WTC11 (cell line): Measurements from ENCODE around the gene CASQ2. TPM values are rescaled to one million over a fixed set of nuclear protein-coding genes. Genes with fewer than 3 reads are reported as not detected.

Source experiments
- ATAC-seq: fragments of 200-7000 bp; cut with Tn5 transposase; 2 replicates; pipeline ENCODE4 v1.10.0; 2021; ENCODE audit warnings: mild to moderate bottlenecking, moderate library complexity
- CTCF ChIA-PET: fragments of 300-600 bp; sonication (Branson Sonifier 250); formaldehyde crosslinking; loops from one replicate; lab custom pipeline; 2021; ENCODE audit warnings: antibody characterized with exemption; lab: Charles Lee
- POLR2A ChIA-PET: fragments of 350-600 bp; sonication (Branson Sonifier 250); formaldehyde crosslinking; loops from one replicate; lab custom pipeline; 2021; ENCODE audit warnings: antibody characterized with exemption; lab: Charles Lee
- DNase-seq: peaks from one replicate; pipeline ENCODE4 v3.0.0; 2021; ENCODE audit warnings: low spot score
- H3K27ac Mint-ChIP-seq: 2 replicates; pipeline ENCODE4 v1.8.0; 2021; ENCODE audit warnings: mixed read lengths
- H3K27me3 Mint-ChIP-seq: 2 replicates; pipeline ENCODE4 v1.8.0; 2021; ENCODE audit warnings: low read depth, mild to moderate bottlenecking, moderate library complexity, mixed read lengths
- H3K36me3 Mint-ChIP-seq: 2 replicates; pipeline ENCODE4 v1.8.0; 2021; ENCODE audit warnings: mixed read lengths
- H3K4me1 Mint-ChIP-seq: 2 replicates; pipeline ENCODE4 v1.8.0; 2022; ENCODE audit warnings: mixed read lengths
- H3K4me3 Mint-ChIP-seq: 2 replicates; pipeline ENCODE4 v1.8.0; 2021; ENCODE audit warnings: mild to moderate bottlenecking, moderate library complexity, mixed read lengths
- H3K9me3 Mint-ChIP-seq: 2 replicates; pipeline ENCODE4 v1.8.0; 2021; ENCODE audit warnings: mixed read lengths
- CREB1 ChIP-seq: sonication (generic); formaldehyde crosslinking; IDR thresholded peaks from 2 replicates; pipeline ENCODE4 v1.8.0; 2023; ENCODE audit warnings: mild to moderate bottlenecking, missing genetic modification reagents
- ELF4 ChIP-seq: sonication (generic); formaldehyde crosslinking; IDR thresholded peaks from 2 replicates; pipeline ENCODE4 v1.8.1; 2022; ENCODE audit warnings: low read depth, mild to moderate bottlenecking, moderate library complexity, missing genetic modification reagents
- FOXK1 ChIP-seq: sonication (generic); formaldehyde crosslinking; IDR thresholded peaks from 2 replicates; pipeline ENCODE4 v1.8.0; 2022; ENCODE audit warnings: mild to moderate bottlenecking, moderate library complexity, missing genetic modification reagents
- GABPB1 ChIP-seq: sonication (generic); formaldehyde crosslinking; IDR thresholded peaks from 2 replicates; pipeline ENCODE4 v1.8.1; 2023; ENCODE audit warnings: mild to moderate bottlenecking, missing genetic modification reagents
- MXD4 ChIP-seq: fragments of 250-450 bp; sonication (Bioruptor Pico); IDR thresholded peaks from 2 replicates; pipeline ENCODE4 v1.8.0; 2021; ENCODE audit warnings: mild to moderate bottlenecking, moderate library complexity, borderline replicate concordance
- RORB ChIP-seq: fragments of 250-450 bp; sonication (Bioruptor Pico); IDR thresholded peaks from 2 replicates; pipeline ENCODE4 v1.9.0; 2021; ENCODE audit warnings: mild to moderate bottlenecking
- SMAD3 ChIP-seq: sonication (generic); formaldehyde crosslinking; IDR thresholded peaks from 2 replicates; pipeline ENCODE4 v1.8.0; 2022; ENCODE audit warnings: missing genetic modification reagents, mild to moderate bottlenecking, borderline replicate concordance
- TCF7 ChIP-seq: sonication (generic); formaldehyde crosslinking; IDR thresholded peaks from 2 replicates; pipeline ENCODE4 v1.8.0; 2022; ENCODE audit warnings: mild to moderate bottlenecking, low read depth, missing genetic modification reagents, moderate library complexity
- ZBTB21 ChIP-seq: sonication (generic); formaldehyde crosslinking; IDR thresholded peaks from 2 replicates; pipeline ENCODE4 v1.8.1; 2023; ENCODE audit warnings: mild to moderate bottlenecking, missing genetic modification reagents, borderline replicate concordance
- ZNF121 ChIP-seq: sonication (generic); formaldehyde crosslinking; IDR thresholded peaks from 2 replicates; pipeline ENCODE4 v1.8.0; 2023; ENCODE audit warnings: missing genetic modification reagents
- ZNF416 ChIP-seq: fragments of 250-450 bp; sonication (Bioruptor Pico); IDR thresholded peaks from 2 replicates; pipeline ENCODE4 v1.9.0; 2021; ENCODE audit warnings: mild to moderate bottlenecking, inconsistent platforms
- ZNF425 ChIP-seq: fragments of 250-450 bp; sonication (Bioruptor Pico); conservative IDR thresholded peaks from 2 replicates; pipeline ENCODE4 v1.9.0; 2021; ENCODE audit warnings: mild to moderate bottlenecking
- total RNA-seq: library from RNA; stranded (reverse); gene quantifications from 3 replicates; pipeline ENCODE4 v1.2.3, GENCODE V29; 2021
- TF ChIP-seq, protein P1 (sequence below): sonication (generic); formaldehyde crosslinking; IDR thresholded peaks from 2 replicates; pipeline ENCODE4 v1.8.1; 2022; ENCODE audit warnings: mild to moderate bottlenecking, missing genetic modification reagents, moderate library complexity, borderline replicate concordance
- TF ChIP-seq, protein P2 (sequence below): sonication (generic); formaldehyde crosslinking; conservative IDR thresholded peaks from 2 replicates; pipeline ENCODE4 v1.8.1; 2023; ENCODE audit warnings: mild to moderate bottlenecking, low read depth, missing genetic modification reagents, moderate library complexity
- TF ChIP-seq, protein P3 (sequence below): sonication (generic); formaldehyde crosslinking; IDR thresholded peaks from 2 replicates; pipeline ENCODE4 v1.8.1; 2023; ENCODE audit warnings: mild to moderate bottlenecking, missing genetic modification reagents, moderate library complexity
- TF ChIP-seq, protein P4 (sequence below): fragments of 250-450 bp; sonication (Bioruptor Pico); IDR thresholded peaks from 2 replicates; pipeline ENCODE4 v1.9.0; 2021; ENCODE audit warnings: mild to moderate bottlenecking
- TF ChIP-seq, protein P5 (sequence below): fragments of 250-450 bp; sonication (Bioruptor Pico); IDR thresholded peaks from 2 replicates; pipeline ENCODE4 v1.9.0; 2021; ENCODE audit warnings: moderate library complexity, mild to moderate bottlenecking, inconsistent platforms, borderline replicate concordance
- TF ChIP-seq, protein P6 (sequence below): sonication (generic); formaldehyde crosslinking; IDR thresholded peaks from 2 replicates; pipeline ENCODE4 v1.8.0; 2022; ENCODE audit warnings: mild to moderate bottlenecking, missing genetic modification reagents

The CASQ2 gene
- total RNA-seq, 1 experiment from 2014 or later: not detected

DNA sequence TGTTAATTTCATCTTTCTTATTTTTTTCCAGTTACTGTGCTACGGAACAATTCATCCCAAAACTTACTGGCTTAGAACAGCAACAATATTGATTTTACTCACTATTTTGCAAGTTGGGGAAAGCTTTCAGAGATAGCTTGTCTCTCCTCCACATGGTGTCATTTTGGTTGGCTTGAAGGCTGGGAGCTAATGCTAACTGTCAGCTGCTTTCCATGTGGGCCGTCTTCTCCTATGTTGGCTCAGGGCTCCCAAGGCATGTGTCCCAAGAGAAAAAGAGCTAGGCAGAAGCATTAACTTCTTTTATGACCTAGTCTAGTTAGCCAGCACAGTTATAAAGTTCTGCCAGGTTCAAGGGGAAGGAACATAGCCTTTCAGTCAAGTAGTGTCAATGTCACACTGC, 33.9 kb upstream of the CASQ2 start (continued):
- TF ChIP-seq, protein P1, sequence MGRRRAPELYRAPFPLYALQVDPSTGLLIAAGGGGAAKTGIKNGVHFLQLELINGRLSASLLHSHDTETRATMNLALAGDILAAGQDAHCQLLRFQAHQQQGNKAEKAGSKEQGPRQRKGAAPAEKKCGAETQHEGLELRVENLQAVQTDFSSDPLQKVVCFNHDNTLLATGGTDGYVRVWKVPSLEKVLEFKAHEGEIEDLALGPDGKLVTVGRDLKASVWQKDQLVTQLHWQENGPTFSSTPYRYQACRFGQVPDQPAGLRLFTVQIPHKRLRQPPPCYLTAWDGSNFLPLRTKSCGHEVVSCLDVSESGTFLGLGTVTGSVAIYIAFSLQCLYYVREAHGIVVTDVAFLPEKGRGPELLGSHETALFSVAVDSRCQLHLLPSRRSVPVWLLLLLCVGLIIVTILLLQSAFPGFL (CRISPR knock-in tag): no peak
- no peak for TF ChIP-seq ZNF425
- TF ChIP-seq, protein P2, sequence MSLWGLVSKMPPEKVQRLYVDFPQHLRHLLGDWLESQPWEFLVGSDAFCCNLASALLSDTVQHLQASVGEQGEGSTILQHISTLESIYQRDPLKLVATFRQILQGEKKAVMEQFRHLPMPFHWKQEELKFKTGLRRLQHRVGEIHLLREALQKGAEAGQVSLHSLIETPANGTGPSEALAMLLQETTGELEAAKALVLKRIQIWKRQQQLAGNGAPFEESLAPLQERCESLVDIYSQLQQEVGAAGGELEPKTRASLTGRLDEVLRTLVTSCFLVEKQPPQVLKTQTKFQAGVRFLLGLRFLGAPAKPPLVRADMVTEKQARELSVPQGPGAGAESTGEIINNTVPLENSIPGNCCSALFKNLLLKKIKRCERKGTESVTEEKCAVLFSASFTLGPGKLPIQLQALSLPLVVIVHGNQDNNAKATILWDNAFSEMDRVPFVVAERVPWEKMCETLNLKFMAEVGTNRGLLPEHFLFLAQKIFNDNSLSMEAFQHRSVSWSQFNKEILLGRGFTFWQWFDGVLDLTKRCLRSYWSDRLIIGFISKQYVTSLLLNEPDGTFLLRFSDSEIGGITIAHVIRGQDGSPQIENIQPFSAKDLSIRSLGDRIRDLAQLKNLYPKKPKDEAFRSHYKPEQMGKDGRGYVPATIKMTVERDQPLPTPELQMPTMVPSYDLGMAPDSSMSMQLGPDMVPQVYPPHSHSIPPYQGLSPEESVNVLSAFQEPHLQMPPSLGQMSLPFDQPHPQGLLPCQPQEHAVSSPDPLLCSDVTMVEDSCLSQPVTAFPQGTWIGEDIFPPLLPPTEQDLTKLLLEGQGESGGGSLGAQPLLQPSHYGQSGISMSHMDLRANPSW (CRISPR knock-in tag): no peak
- TF ChIP-seq MXD4 (CRISPR knock-in tag): no peak
- no peak for TF ChIP-seq ZNF416
- no peak for TF ChIP-seq CREB1 (CRISPR knock-in tag)
- TF ChIP-seq, protein P3, sequence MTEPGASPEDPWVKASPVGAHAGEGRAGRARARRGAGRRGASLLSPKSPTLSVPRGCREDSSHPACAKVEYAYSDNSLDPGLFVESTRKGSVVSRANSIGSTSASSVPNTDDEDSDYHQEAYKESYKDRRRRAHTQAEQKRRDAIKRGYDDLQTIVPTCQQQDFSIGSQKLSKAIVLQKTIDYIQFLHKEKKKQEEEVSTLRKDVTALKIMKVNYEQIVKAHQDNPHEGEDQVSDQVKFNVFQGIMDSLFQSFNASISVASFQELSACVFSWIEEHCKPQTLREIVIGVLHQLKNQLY (CRISPR knock-in tag): no peak

GRCh38 chr1:115797486-115797885, 29.0 kb upstream of the CASQ2 start:
- CTCF ChIA-PET: interaction anchor here (0.9 to 2.4 kb wide), 7 partner anchors 10 to 688 kb away, joined by 3 to 13 read pairs (median 3); no protein-coding TSS in a partner anchor
- DNase-seq: no peak
- POLR2A ChIA-PET: no interaction called here
- Mint-ChIP-seq H3K27ac (no peak overlapping the region), H3K36me3 (no peaks in the 10 kb centered on the region), H3K4me3 (no peak overlapping the region), H3K9me3 (peaks cover 4% of the 10 kb centered on the region; the same call in 1 of the 2 replicates), H3K27me3 (no peaks in the 10 kb centered on the region), H3K4me1 (peaks cover 49% of the 10 kb centered on the region)
- peak; percentile 29; the same call in 1 of the 2 replicates for ATAC-seq
- TF ChIP-seq ZBTB21 (CRISPR knock-in tag) (no peak), ZNF121 (CRISPR knock-in tag) (no peak), FOXK1 (CRISPR knock-in tag) (no peak), ELF4 (no peak), TCF7 (CRISPR knock-in tag) (no peak), SMAD3 (CRISPR knock-in tag) (no peak), RORB (CRISPR knock-in tag) (no peak), GABPB1 (CRISPR knock-in tag) (no peak)
- TF ChIP-seq, protein P1 (CRISPR knock-in tag): no peak
- TF ChIP-seq, protein P4, sequence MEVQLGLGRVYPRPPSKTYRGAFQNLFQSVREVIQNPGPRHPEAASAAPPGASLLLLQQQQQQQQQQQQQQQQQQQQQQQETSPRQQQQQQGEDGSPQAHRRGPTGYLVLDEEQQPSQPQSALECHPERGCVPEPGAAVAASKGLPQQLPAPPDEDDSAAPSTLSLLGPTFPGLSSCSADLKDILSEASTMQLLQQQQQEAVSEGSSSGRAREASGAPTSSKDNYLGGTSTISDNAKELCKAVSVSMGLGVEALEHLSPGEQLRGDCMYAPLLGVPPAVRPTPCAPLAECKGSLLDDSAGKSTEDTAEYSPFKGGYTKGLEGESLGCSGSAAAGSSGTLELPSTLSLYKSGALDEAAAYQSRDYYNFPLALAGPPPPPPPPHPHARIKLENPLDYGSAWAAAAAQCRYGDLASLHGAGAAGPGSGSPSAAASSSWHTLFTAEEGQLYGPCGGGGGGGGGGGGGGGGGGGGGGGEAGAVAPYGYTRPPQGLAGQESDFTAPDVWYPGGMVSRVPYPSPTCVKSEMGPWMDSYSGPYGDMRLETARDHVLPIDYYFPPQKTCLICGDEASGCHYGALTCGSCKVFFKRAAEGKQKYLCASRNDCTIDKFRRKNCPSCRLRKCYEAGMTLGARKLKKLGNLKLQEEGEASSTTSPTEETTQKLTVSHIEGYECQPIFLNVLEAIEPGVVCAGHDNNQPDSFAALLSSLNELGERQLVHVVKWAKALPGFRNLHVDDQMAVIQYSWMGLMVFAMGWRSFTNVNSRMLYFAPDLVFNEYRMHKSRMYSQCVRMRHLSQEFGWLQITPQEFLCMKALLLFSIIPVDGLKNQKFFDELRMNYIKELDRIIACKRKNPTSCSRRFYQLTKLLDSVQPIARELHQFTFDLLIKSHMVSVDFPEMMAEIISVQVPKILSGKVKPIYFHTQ: no peak
- TF ChIP-seq, protein P2 (CRISPR knock-in tag): no peak
- TF ChIP-seq, protein P5, sequence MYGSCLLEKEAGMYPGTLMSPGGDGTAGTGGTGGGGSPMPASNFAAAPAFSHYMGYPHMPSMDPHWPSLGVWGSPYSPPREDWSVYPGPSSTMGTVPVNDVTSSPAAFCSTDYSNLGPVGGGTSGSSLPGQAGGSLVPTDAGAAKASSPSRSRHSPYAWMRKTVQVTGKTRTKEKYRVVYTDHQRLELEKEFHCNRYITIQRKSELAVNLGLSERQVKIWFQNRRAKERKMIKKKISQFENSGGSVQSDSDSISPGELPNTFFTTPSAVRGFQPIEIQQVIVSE: no peak
- TF ChIP-seq, protein P6, sequence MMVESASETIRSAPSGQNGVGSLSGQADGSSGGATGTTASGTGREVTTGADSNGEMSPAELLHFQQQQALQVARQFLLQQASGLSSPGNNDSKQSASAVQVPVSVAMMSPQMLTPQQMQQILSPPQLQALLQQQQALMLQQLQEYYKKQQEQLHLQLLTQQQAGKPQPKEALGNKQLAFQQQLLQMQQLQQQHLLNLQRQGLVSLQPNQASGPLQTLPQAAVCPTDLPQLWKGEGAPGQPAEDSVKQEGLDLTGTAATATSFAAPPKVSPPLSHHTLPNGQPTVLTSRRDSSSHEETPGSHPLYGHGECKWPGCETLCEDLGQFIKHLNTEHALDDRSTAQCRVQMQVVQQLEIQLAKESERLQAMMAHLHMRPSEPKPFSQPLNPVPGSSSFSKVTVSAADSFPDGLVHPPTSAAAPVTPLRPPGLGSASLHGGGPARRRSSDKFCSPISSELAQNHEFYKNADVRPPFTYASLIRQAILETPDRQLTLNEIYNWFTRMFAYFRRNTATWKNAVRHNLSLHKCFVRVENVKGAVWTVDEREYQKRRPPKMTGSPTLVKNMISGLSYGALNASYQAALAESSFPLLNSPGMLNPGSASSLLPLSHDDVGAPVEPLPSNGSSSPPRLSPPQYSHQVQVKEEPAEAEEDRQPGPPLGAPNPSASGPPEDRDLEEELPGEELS (CRISPR knock-in tag): no peak
